EH (cell line): Measurements from ENCODE around the gene ESAM.

Experiments
- DNase-seq: peaks from one replicate; pipeline ENCODE4 v3.0.0-alpha.2; 2015; ENCODE audit warnings: low read depth

ESAM gene

GRCh38 chr11:124732230-124732629, 29.9 kb downstream of the ESAM start:
- no peak for DNase-seq

DNA sequence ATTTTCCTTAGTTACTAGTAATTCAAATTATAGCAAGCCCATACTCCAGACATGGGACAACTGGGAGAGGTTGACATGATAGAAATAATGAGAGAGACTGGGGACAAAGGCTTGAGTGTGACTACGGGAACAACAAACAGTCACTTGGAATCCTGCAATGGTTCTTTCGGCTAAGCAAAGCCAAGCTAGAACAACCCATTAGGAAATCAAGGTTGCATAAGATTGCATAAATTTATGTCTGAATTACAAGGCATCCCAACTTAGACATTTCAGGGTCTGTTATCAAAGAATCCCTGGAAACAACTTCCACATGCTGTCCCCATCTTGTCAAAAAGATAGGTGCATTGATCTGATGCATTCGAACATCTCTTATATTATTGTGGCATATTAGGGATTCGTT, 32.5 kb downstream of the ESAM start:
- no peak for DNase-seq

DNA sequence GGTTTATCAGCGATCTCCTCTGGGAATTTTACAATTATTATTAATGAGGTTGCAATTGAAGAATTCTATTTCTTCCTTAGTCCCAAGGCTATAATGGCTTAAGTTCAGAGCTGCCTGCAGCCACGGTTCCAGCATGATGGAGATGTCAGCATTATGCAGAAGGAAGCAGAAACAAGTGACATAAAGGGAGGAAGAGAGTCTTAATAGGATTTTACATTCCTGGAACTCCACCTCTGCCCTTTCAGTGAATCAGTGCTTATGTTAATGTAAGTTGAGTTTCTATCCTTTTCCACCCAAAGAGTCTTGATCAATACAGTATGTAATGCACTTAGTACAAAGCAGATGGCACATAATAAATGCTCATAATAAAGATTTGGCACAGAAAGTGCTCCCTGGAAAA, 34.0 kb downstream of the ESAM start:
- no peak for DNase-seq

GRCh38 chr11:124727474-124727873, 34.6 kb downstream of the ESAM start:
- no peak for DNase-seq

- DNase-seq: peak; percentile 61
Measured at GRCh38 chr11:124725719-124726105, 36.4 kb downstream of the ESAM start.

DNA sequence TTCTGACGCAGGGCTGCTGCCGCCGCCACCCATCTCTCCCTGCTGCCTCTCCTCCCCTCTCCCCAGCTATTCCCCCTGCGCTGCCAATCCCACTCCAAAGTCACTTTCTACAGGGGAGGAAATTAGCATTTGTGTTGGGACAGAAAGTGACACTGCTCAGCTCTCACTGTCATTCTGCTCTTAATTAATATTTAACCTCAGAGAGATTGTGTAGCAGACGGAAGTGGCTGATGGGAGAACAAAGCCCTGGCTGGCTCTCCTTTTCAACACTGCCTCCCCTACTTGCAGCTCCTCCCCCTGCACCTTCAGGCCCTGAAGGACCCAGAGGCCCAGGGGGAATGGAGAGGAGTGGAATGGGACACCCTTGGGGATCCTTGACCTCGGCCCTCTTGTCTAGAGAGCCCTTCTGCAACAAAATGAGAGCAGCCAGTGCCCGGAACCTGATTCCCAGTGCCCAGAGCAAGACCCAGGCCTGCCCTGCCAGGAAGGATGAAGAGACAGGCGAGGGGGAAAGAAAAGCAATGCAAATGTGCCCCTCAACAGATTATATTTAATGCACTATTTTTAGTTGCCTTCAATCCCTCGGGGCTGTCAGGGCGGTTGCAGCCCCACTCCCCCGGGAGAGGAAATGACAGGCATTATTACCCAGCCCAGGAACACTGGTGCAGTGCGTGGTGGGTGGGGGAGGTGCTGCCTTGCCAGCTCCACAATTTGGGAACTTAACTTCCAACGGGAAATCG, 36.9 kb downstream of the ESAM start:
- DNase-seq: no peak

DNA sequence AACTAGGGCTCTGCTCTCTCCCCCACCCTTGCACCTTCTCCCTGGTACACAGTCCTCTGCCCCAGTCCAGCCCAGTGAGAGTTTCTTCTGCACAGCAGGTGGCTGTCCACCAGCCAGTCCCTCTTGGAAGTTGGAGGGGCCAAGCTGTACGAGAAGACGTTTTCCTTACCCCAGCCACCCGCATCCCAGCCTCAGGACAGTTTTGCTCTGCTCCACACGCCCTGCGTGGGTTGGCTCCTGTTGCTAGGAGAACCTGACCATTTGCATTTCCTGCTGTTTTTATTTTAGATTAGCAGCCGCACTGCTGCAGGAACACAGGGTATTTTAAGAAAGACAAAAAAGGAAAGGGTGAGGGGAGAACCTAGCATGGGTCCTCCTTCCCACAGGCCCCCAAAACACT, 39.9 kb downstream of the ESAM start:
- DNase-seq: no peak

GRCh38 chr11:124719534-124719933, 42.6 kb downstream of the ESAM start:
- no peak for DNase-seq

DNA sequence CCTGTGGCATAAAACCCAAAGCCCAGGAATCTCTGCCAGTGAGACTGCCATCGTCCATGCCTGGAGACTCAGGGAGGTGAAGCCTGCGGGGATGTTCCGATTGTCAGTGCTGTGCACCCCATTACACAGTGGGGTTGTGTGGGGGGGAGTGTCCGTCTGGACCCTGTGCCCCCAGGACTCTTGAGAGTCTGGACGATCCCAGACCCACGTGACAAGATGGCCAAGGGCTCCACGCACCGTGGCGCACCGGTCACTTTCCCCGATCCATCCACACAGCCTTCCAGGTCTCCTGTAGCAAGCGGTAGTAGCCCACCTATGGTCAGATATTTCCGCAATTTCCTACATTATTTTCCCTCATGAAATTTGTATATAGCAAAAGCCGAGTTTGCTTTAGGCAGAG, 43.3 kb downstream of the ESAM start:
- no peak for DNase-seq

DNA sequence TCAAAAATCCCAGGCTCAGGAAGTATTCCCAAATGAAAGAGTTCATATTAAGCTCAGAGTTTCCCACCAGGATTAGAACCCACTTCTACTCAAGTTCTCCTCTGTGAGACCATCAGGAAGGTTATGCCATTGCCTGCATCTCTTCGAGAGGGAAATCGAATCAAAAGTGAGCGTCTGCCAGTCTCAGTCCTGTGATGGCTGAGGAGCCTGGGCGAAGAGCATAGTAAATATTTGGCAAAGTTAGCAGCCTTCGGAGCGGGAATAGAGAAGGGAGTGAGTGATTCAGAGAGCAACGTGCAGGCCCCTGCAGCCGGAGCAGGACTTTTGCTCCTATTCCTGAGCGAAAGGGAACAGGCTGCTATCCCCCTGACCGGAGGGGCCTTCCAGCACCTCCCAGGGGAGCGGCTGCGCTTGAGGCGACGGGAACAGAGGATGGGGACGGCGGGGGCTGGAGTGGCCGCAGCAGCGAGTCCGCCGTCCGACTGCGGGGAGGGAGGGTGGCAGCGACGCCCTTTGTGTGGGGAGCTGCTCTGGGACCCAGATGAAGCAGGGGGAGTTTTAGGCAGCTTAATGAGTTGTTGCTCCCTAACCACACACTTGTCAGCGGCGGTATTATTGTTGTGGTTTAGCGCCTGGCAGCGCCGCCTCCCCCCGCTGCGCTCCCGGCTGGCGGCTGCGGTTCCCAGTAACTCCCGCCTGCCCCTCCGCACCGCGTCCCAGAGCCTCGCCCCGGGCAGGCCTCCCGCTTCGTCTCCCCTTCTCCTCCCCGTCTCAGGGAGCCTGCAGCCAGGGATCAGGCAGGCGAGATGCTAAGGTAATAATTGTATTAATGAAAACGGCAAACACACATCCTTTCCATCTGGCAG, 44.1 kb downstream of the ESAM start:
- peak; percentile 31 for DNase-seq

DNA sequence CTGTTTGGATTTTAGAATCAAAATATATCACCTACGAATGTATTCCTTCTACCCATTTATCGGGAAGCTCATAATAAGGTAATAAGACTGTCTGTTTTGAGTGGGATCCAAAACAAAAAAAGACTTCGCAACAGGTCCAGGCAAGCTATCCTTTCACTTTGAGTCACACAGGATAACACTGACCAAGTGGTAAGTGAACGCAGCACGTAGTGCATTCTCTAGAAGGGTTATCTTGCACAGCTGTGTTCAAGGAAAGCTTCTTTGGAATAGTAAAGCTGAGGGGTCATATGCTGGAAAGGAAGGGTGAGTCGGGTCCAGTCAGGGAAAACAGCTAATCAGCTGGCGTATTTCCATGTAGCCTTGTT, 44.7 kb downstream of the ESAM start:
- peak; percentile 5 for DNase-seq

GRCh38 chr11:124716591-124716990, 45.5 kb downstream of the ESAM start:
- DNase-seq: peak; percentile 48

DNA sequence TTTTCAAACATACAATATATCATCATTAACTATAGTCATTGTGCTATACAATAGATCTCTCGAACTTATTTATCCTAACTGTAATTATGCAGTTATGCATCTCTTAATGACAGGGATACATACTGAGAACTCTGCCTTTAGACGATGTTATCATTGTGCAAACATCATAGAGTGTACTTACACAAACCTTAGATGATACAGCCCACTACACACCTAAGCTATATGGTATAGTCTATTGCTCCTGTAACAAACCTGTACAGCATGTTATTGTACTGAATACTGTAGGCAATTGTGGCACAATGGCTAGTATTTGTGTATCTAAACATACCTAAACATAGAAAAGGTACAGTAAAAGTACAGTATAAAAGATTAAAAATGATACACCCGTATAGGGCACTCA, 49.7 kb downstream of the ESAM start:
- DNase-seq: no peak

DNA sequence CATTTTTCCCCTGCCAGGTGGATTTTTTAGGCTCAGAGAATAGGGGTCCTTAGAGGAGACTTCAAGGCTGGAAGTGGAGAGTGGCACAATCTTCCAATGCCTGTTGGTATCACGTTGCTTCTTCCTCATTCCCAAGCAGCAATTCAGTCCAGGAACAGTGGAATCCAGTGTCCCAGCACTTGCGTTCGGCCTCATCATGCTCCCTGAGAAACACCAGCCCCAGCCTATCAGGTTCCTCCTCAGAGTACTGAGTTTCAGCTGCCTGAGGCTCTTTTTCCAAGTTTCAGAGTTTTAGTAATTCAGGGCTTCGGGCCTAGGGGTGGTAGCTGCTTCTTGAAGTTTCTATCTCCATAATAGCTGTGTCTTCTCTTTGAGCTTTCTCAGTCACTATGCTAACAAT, 54.3 kb downstream of the ESAM start:
- DNase-seq: peak; percentile 3
